Suprapubic skin (tissue), 4 donors: ENCODE measurements around the gene DRAM2. TPM values are rescaled to one million over a fixed set of nuclear protein-coding genes. Genes with fewer than 3 reads are reported as not detected.

Experiments used
- DNase-seq, 2 donors: peaks; one replicate each; pipeline ENCODE4 v3.0.0-alpha.2; 2019; ENCODE audit warnings: low spot score in 2 of 2
- H3K27ac ChIP-seq: fragments of 200-600 bp; sonication (generic); one replicate; pipeline ENCODE4 v1.5.1; 2019
- H3K27me3 ChIP-seq: fragments of 200-600 bp; sonication (generic); one replicate; pipeline ENCODE4 v1.5.1; 2019
- H3K36me3 ChIP-seq: fragments of 200-600 bp; sonication (generic); one replicate; pipeline ENCODE4 v1.5.1; 2019
- H3K4me1 ChIP-seq: fragments of 200-600 bp; sonication (generic); one replicate; pipeline ENCODE4 v1.5.1; 2019
- H3K4me3 ChIP-seq: fragments of 200-600 bp; sonication (generic); one replicate; pipeline ENCODE4 v1.5.1; 2019; ENCODE audit warnings: mild to moderate bottlenecking
- H3K9me3 ChIP-seq: fragments of 200-600 bp; sonication (generic); one replicate; pipeline ENCODE4 v1.5.1; 2019
- EP300 ChIP-seq: sonication (generic); formaldehyde crosslinking; IDR thresholded peaks from one replicate; pipeline ENCODE4 v1.6.1; 2017; ENCODE audit warnings: antibody characterized with exemption
- POLR2A ChIP-seq, 2 donors: fragments of 450-650 bp; IDR thresholded peaks; one replicate each; pipeline ENCODE4 v1.6.1; 2017; ENCODE audit warnings: antibody characterized with exemption in 2 of 2, mild to moderate bottlenecking in 2 of 2, moderate library complexity in 2 of 2
- POLR2AphosphoS5 ChIP-seq, 3 donors: sonication (generic); formaldehyde crosslinking; IDR thresholded peaks; one replicate each; pipeline ENCODE4 v1.6.1; 2017; ENCODE audit warnings: antibody characterized with exemption in 3 of 3
- WGBS: methylation state at CpG from one replicate; pipeline ENCODE4 v1.1.5; 2018; 5-methylcytosine and 5-hydroxymethylcytosine counted together
- total RNA-seq, 4 donors: library from RNA; depleted of rRNA; stranded (reverse); fragments of >200 nt; gene quantifications; one replicate each; pipeline ENCODE4 v1.1.0, GENCODE V29; 2016
- TF ChIP-seq, protein P1 (sequence below), 2 donors: fragments of 200-600 bp in 1 of 2; fragments of 450-650 bp in 1 of 2; sonication (generic) in 1 of 2; IDR thresholded peaks; one replicate each; pipeline ENCODE4 v1.5.1; 2016 to 2019; ENCODE audit warnings: antibody characterized with exemption in 2 of 2, mild to moderate bottlenecking in 1 of 2, moderate library complexity in 1 of 2

The DRAM2 gene
- total RNA-seq, 4 donors from 2014 or later: 24.4 to 37.1 (median 31.1) TPM

DNA sequence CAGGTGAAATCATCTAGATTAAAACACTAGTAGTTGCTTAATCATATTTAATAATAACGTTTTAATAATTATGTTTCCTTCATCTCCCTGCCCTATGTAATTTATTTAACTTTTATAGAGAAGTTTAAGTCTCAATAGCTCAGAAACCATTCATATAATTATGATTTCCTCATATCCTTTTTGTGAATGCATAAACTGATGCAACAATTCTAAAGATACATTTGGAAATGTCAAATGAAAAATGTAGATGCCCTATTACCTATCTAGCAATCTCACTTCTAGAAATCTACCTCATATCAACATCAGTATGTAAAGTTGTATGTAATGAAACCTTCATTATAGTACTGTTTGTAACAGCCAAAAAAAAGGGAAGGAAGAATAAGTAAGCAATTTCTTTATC, 10.5 kb downstream of the DRAM2 start:
- no peak overlapping the region for H3K27ac ChIP-seq
- H3K9me3 ChIP-seq: no peaks in the 10 kb centered on the region
- DNase-seq: no peak
- no peaks in the 10 kb centered on the region for H3K27me3 ChIP-seq
- H3K36me3 ChIP-seq: peaks cover 29% of the 10 kb centered on the region
- H3K4me3 ChIP-seq: no peak overlapping the region
- no peaks in the 10 kb centered on the region for H3K4me1 ChIP-seq
- WGBS: 69% methylated on average over 1 of the region's 1 CpG
- no peak for TF ChIP-seq EP300

DNA sequence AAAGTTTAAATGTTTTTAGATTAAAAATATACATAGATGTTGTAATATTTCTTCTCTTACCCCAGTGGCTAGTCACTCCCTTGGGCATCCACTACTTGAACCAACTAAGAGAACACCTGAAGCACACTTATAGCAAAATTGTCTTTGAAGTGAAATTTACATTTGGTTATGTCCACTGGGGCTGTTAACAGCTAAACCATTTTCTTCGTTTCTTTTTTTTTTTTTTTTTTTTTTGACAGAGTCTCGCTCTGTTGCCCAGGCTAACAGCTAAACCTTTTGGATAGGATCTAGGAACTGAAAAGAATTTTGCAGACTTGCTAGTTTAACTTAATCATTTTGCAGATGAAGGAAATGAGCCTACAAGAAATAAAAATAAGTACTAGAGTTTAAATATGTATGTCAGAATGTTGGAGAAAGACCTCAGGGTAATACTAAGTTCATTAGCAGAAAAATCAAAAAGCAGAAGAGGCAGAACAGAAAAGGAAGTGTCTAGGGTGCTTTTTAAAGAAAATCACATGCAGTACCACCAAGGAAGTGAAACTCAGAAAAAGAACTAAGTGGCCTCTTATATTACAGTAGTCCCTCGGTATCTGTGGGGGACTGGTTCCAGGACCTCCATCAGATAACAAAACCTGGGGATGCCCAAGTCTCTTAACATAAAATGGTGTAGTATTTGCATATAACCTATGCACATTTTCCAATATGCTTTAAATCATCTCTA, 11.8 kb downstream of the DRAM2 start:
- no peak overlapping the region for H3K27ac ChIP-seq
- 85% methylated on average over 3 of the region's 3 CpGs for WGBS
- TF ChIP-seq EP300 (no peak), POLR2AphosphoS5 (IDR thresholded peaks at IDR 0.05) (no peak), POLR2A (IDR thresholded peaks at IDR 0.05) (no peak)
- TF ChIP-seq, protein P1, sequence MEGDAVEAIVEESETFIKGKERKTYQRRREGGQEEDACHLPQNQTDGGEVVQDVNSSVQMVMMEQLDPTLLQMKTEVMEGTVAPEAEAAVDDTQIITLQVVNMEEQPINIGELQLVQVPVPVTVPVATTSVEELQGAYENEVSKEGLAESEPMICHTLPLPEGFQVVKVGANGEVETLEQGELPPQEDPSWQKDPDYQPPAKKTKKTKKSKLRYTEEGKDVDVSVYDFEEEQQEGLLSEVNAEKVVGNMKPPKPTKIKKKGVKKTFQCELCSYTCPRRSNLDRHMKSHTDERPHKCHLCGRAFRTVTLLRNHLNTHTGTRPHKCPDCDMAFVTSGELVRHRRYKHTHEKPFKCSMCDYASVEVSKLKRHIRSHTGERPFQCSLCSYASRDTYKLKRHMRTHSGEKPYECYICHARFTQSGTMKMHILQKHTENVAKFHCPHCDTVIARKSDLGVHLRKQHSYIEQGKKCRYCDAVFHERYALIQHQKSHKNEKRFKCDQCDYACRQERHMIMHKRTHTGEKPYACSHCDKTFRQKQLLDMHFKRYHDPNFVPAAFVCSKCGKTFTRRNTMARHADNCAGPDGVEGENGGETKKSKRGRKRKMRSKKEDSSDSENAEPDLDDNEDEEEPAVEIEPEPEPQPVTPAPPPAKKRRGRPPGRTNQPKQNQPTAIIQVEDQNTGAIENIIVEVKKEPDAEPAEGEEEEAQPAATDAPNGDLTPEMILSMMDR (IDR thresholded peaks at IDR 0.05): no peak
- H3K9me3 ChIP-seq: no peaks in the 10 kb centered on the region
- H3K36me3 ChIP-seq: peaks cover 37% of the 10 kb centered on the region
- no peaks in the 10 kb centered on the region for H3K4me1 ChIP-seq
- no peak overlapping the region for H3K4me3 ChIP-seq
- H3K27me3 ChIP-seq: no peaks in the 10 kb centered on the region
- no peak for DNase-seq

DNA sequence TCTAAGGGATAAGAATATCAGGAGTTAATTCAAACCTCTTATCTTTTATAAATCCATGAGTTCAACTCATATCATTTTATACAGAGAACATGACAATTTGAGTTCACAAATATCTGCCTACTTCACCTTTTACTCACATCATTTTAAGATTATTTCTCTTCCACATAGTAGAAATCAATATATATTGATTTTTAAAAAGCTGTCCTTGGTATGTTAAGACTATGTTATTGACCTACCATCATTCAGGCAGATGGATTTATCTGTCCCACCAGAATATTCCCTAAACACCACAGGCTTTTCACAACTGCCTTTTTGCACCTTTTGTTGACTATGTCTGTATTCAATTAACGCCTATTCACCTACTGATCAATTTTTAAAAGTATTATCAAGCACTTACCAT, 13.5 kb downstream of the DRAM2 start:
- 92% methylated on average over 1 of the region's 1 CpG for WGBS
- peaks cover 40% of the 10 kb centered on the region for H3K36me3 ChIP-seq
- H3K4me3 ChIP-seq: no peak overlapping the region
- no peak for DNase-seq
- H3K27me3 ChIP-seq: no peaks in the 10 kb centered on the region
- H3K9me3 ChIP-seq: no peaks in the 10 kb centered on the region
- no peaks in the 10 kb centered on the region for H3K4me1 ChIP-seq
- no peak overlapping the region for H3K27ac ChIP-seq
- TF ChIP-seq EP300 (no peak), POLR2AphosphoS5 (IDR thresholded peaks at IDR 0.05) (no peak), POLR2A (IDR thresholded peaks at IDR 0.05) (no peak)
- TF ChIP-seq, protein P1 (IDR thresholded peaks at IDR 0.05): no peak

DNA sequence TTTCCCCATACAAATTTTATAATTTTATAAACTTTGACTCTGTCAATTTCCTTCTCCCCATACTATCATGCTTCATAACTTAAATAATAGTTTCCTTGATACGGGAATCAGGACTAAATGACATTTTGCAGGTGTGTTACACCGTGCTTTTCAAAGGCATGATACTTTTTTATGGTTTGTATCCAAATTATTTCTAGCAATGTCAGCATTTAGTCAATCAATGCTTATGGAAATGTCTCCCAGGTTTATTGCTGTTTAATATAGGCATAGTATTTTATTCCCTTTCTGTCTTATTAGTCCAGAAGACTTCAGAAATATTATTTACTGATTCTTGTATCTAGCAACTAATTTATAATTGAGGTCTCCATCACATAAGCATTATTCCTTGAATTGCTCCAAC, 23.4 kb downstream of the DRAM2 start:
- Histone ChIP-seq H3K36me3 (peaks cover 28% of the 10 kb centered on the region), H3K4me3 (no peak overlapping the region), H3K4me1 (no peaks in the 10 kb centered on the region), H3K9me3 (no peaks in the 10 kb centered on the region), H3K27ac (no peak overlapping the region), H3K27me3 (no peaks in the 10 kb centered on the region)
- TF ChIP-seq, protein P1 (IDR thresholded peaks at IDR 0.05): no peak
- TF ChIP-seq POLR2A (IDR thresholded peaks at IDR 0.05) (no peak), EP300 (no peak), POLR2AphosphoS5 (IDR thresholded peaks at IDR 0.05) (no peak)
- no peak for DNase-seq
- 90% methylated on average over 2 of the region's 2 CpGs for WGBS

DNA sequence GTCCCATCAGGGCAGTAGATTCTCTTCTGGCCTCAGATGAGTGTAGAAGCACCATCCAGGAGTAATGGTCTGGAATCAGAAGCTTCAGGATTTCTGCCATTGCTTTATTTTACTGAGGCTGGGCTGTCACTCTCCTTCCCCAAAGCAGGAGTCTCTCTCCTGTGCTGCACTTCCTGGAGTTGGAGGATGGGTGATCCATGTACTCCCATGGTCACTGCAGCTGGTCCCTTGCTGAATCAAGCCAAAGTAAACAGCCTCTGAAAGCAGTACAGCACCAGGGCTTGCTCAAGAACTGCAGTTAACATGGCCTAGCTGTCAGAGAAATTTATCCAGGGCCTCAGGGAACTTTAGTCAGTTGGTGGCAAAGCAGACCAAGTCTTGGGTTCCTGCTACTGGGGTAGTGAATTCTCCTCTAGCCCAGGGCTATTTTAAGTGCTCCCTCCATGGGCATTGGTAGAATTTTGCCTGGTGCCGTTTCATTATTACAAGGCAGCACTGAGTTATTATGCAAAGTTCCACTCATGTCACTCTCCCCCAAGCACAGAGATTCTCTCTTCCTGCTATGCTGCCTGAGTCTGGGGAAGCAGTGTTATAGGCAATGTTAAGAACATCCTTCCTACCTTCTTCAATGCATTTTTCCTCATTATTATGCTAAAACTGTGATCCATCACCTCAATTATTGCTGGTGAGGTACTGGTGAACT, 29.5 kb downstream of the DRAM2 start:
- Histone ChIP-seq H3K4me1 (no peaks in the 10 kb centered on the region), H3K27ac (no peak overlapping the region), H3K4me3 (no peak overlapping the region), H3K36me3 (peaks cover 2% of the 10 kb centered on the region), H3K27me3 (no peaks in the 10 kb centered on the region), H3K9me3 (no peaks in the 10 kb centered on the region)
- 100% methylated on average over 1 of the region's 1 CpG for WGBS
- TF ChIP-seq, protein P1 (IDR thresholded peaks at IDR 0.05): no peak
- no peak for TF ChIP-seq POLR2AphosphoS5 (IDR thresholded peaks at IDR 0.05)
- no peak for DNase-seq
